Sigmoid colon (tissue), 7 donors: Measurements from ENCODE around the gene SHROOM4. TPM values are rescaled to one million over a fixed set of nuclear protein-coding genes. Genes with fewer than 3 reads are reported as not detected.

Experiments used
- DNase-seq: peaks from one replicate; pipeline ENCODE4 v3.0.0-alpha.2; 2019
- H3K27ac ChIP-seq, 4 donors: fragments of 200-600 bp; sonication (generic); one replicate each; pipeline ENCODE4 v1.5.1; 2016 to 2019; ENCODE audit warnings: mild to moderate bottlenecking in 1 of 4
- H3K27me3 ChIP-seq, 3 donors: fragments of 200-600 bp; sonication (generic); one replicate each; pipeline ENCODE4 v1.5.1; 2019; ENCODE audit warnings: mild to moderate bottlenecking in 1 of 3
- H3K36me3 ChIP-seq, 4 donors: fragments of 200-600 bp; sonication (generic); one replicate each; pipeline ENCODE4 v1.5.1; 2016 to 2019
- H3K4me1 ChIP-seq, 4 donors: fragments of 200-600 bp; sonication (generic); one replicate each; pipeline ENCODE4 v1.5.1; 2017 to 2019
- H3K4me3 ChIP-seq, 4 donors: fragments of 200-600 bp; sonication (generic); one replicate each; pipeline ENCODE4 v1.5.1; 2017 to 2019; ENCODE audit warnings: mild to moderate bottlenecking in 2 of 4, moderate library complexity in 1 of 4
- H3K9me3 ChIP-seq, 4 donors: fragments of 200-600 bp in 3 of 4; sonication (generic) in 3 of 4; one replicate each; pipeline versions ENCODE4 v1.5.1 to v1.6.1; 2013 to 2019
- EP300 ChIP-seq, 4 donors: sonication (generic); formaldehyde crosslinking; IDR thresholded peaks; one replicate each; pipeline ENCODE4 v1.6.1; 2017; ENCODE audit warnings: antibody characterized with exemption in 4 of 4
- POLR2A ChIP-seq, 2 donors: fragments of 450-650 bp; IDR thresholded peaks; one replicate each; pipeline ENCODE4 v1.6.1; 2016; ENCODE audit warnings: antibody characterized with exemption in 2 of 2, mild to moderate bottlenecking in 2 of 2, moderate library complexity in 2 of 2
- POLR2AphosphoS5 ChIP-seq, 4 donors: sonication (generic); formaldehyde crosslinking; IDR thresholded peaks; one replicate each; pipeline ENCODE4 v1.6.1; 2017; ENCODE audit warnings: antibody characterized with exemption in 4 of 4
- WGBS, 2 donors: extraction: QIAGEN DNeasy Blood & Tissue Kit; methylation state at CpG; one replicate each; pipeline ENCODE4 v1.1.7; 2013; 5-methylcytosine and 5-hydroxymethylcytosine counted together
- intact Hi-C: fragments of 100-400 bp; cut with DNase I; formaldehyde crosslinking; loops from one replicate; pipeline ENCODE4 v1.15.1; 2023
- polyA plus RNA-seq, 3 donors: library from polyadenylated mRNA; stranded (reverse); fragments of 200-250 nt; gene quantifications; one replicate each; pipeline ENCODE4 v1.2.3, GENCODE V29; 2013
- total RNA-seq, 4 donors: library from RNA; depleted of rRNA; stranded (reverse); fragments of >200 nt; gene quantifications; one replicate each; pipeline ENCODE4 v1.1.0, GENCODE V29; 2016
- TF ChIP-seq, protein P1 (sequence below), 4 experiments: fragments of 450-650 bp in 3 of 4; fragments of 200-600 bp in 1 of 4; IDR thresholded peaks; one replicate each; pipeline ENCODE4 v1.5.1; 2016 to 2019; ENCODE audit warnings: antibody characterized with exemption in 4 of 4, mild to moderate bottlenecking in 3 of 4, moderate library complexity in 2 of 4
- donor health status: healthy with polysubstance abuse.
- donor health status: Bipolar disorder and iron deficiency.
- donor health status: healthy.

Gene SHROOM4
- total and polyA plus RNA-seq, 7 donors = 0.46 to 6.1 (median 3.3) TPM; not detected in 1

DNA sequence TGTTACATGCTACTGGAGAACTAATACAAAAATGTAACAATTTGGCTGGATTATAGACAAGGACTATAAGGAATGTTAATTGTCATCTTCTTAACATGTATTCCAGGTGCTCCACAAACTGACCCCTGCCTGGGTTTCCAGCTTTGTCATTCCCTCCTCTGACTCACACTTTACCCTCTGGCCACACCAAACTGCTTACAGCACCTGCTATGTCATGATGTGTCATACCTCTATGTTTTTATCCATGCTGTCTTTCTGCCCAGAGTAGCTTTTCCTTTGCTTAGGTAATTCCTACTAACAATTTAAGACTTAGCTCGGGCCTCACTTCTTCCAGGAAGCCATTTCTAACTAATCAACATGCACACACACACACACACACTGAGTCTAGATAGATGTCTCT is 14.0 kb upstream of the SHROOM4 start:
- TF ChIP-seq POLR2AphosphoS5 (IDR thresholded peaks at IDR 0.05) (no peak), EP300 (IDR thresholded peaks at IDR 0.05) (no peak), POLR2A (IDR thresholded peaks at IDR 0.05) (no peak)
- TF ChIP-seq, protein P1, sequence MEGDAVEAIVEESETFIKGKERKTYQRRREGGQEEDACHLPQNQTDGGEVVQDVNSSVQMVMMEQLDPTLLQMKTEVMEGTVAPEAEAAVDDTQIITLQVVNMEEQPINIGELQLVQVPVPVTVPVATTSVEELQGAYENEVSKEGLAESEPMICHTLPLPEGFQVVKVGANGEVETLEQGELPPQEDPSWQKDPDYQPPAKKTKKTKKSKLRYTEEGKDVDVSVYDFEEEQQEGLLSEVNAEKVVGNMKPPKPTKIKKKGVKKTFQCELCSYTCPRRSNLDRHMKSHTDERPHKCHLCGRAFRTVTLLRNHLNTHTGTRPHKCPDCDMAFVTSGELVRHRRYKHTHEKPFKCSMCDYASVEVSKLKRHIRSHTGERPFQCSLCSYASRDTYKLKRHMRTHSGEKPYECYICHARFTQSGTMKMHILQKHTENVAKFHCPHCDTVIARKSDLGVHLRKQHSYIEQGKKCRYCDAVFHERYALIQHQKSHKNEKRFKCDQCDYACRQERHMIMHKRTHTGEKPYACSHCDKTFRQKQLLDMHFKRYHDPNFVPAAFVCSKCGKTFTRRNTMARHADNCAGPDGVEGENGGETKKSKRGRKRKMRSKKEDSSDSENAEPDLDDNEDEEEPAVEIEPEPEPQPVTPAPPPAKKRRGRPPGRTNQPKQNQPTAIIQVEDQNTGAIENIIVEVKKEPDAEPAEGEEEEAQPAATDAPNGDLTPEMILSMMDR (IDR thresholded peaks at IDR 0.05) = no peak

DNA sequence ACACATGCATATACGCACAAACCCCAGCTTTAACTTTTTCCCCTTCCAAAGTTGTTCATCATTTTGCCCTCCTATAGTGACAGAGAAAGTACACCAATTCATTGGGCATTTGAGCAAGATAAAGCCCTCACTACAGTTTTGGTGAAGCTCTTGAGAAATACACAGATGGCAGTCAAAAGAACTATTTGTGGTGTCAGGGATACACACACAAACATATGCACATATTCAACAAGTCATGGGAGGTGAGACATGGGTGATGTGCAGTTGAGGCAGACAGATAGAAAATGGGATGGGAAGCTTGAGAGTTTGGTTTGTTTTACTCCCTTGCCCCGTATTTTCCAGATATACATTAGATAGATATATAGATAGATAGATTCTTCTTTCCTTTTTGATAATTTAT is 11.8 kb upstream of the SHROOM4 start:
- intact Hi-C loops = no loop called here
- no peak for TF ChIP-seq POLR2A (IDR thresholded peaks at IDR 0.05)
- TF ChIP-seq POLR2AphosphoS5 (IDR thresholded peaks at IDR 0.05) = no peak
- TF ChIP-seq, protein P1 (IDR thresholded peaks at IDR 0.05) = no peak
- no peak for TF ChIP-seq EP300 (IDR thresholded peaks at IDR 0.05)
- Histone ChIP-seq H3K4me1 (no peaks in the 10 kb centered on the region), H3K27me3 (no peaks in the 10 kb centered on the region), H3K9me3 (no peaks in the 10 kb centered on the region), H3K36me3 (no peaks in the 10 kb centered on the region), H3K27ac (no peak overlapping the region), H3K4me3 (no peak overlapping the region)
- 85 to 88% methylated on average over 2 of the region's 2 CpGs for WGBS, 2 donors
- no peak for DNase-seq

More for the DNA sequence above, 14.0 kb upstream of the SHROOM4 start:
- Histone ChIP-seq H3K27ac (no peak overlapping the region), H3K36me3 (no peaks in the 10 kb centered on the region), H3K4me3 (no peak overlapping the region), H3K4me1 (no peaks in the 10 kb centered on the region), H3K9me3 (no peaks in the 10 kb centered on the region), H3K27me3 (no peaks in the 10 kb centered on the region)
- intact Hi-C loops = no loop called here
- 60 to 70% methylated on average over 1 of the region's 1 CpG for WGBS, 2 donors
- no peak for DNase-seq

DNA sequence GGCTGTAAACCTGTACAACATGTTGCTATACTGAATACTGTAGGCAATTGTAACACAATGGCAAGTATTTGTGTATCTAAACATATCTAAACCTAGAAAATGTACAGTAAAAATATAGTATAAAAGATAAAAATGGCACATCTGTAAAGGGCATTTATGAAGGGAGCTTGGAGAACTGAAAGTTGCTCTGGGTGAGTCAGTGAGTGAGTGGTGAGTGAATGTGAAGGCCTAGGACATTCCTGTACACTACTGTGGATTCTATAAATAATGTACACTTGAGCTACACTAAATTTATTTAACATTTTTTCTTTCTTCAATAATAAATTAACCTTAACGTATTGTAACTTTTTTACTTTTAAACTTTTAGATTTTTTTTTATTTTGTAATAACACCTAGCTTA is 5.0 kb upstream of the SHROOM4 start:
- WGBS, 2 donors = 89 to 92% methylated on average over 1 of the region's 1 CpG
- no peak for DNase-seq
- intact Hi-C loops = loop anchor here (10.0 kb wide), 1 partner anchor 1076 kb away; the partner anchor contains the start of gene MAGED1

DNA sequence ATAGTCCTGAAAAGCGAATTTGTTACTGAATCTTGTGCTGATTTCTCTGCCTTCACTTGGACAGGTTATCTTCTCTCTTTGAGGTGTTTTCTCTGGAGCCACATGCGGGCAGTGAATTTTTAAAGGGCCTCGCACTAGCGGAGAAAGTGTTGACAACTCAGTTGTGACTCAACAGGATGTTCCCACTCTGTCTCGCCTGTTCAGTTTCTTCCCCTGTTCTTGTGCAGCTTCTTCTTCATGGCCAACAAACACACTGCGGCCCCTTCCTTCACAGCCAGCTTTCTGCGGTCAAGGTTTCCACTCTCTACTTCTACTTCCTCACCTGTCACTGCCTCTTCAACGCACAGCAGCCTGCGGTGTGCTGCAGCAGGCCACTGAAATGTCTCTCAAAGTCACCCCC is 1.1 kb upstream of the SHROOM4 start:
- no peaks in the 10 kb centered on the region for H3K36me3 ChIP-seq
- H3K4me1 ChIP-seq = peaks cover 0 to 4% (median 0%) of the 10 kb centered on the region in 4 donors
- intact Hi-C loops = loop anchor here (10.0 kb wide), 1 partner anchor 1080 kb away; the partner anchor contains the start of gene MAGED1
- H3K4me3 ChIP-seq = no peak overlapping the region
- TF ChIP-seq, protein P1 (IDR thresholded peaks at IDR 0.05) = no peak
- TF ChIP-seq EP300 (IDR thresholded peaks at IDR 0.05) (no peak), POLR2AphosphoS5 (IDR thresholded peaks at IDR 0.05) (no peak), POLR2A (IDR thresholded peaks at IDR 0.05) (no peak)
- WGBS, 2 donors = 52 to 84% methylated on average over 9 of the region's 9 CpGs
- peak overlapping the region in 1 of 4 donors; percentile 14 for H3K27ac ChIP-seq
- no peaks in the 10 kb centered on the region for H3K9me3 ChIP-seq
- no peak for DNase-seq
- H3K27me3 ChIP-seq = no peaks in the 10 kb centered on the region

More for the DNA sequence above, 5.0 kb upstream of the SHROOM4 start:
- no peaks in the 10 kb centered on the region for H3K4me1 ChIP-seq
- no peaks in the 10 kb centered on the region for H3K9me3 ChIP-seq
- H3K36me3 ChIP-seq = no peaks in the 10 kb centered on the region
- no peaks in the 10 kb centered on the region for H3K27me3 ChIP-seq
- no peak overlapping the region for H3K4me3 ChIP-seq
- TF ChIP-seq POLR2A (IDR thresholded peaks at IDR 0.05) = no peak
- TF ChIP-seq EP300 (IDR thresholded peaks at IDR 0.05) = no peak
- TF ChIP-seq, protein P1 (IDR thresholded peaks at IDR 0.05) = no peak
- no peak for TF ChIP-seq POLR2AphosphoS5 (IDR thresholded peaks at IDR 0.05)
- H3K27ac ChIP-seq = no peak overlapping the region

DNA sequence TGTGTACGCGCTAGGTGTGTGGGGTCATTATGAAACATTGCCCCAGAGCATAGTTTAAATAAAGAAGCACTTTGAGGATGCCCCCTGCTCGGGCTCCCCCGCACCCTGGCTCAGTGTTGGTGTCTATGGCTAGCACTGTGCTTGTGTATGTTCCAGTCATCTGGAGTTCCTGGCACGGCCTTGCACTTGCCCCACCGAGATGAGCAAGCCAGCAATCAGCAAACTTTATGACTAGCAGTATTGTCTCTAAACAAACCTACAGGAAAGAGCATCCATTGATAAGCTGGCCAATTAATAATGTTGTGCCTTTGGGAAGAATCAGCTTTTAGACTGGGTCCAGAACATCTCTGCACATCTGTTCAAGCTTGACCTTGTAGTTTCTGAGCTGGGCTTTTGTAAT is 707 bp upstream of the SHROOM4 start:
- TF ChIP-seq POLR2AphosphoS5 (IDR thresholded peaks at IDR 0.05) (no peak), POLR2A (IDR thresholded peaks at IDR 0.05) (no peak), EP300 (IDR thresholded peaks at IDR 0.05) (no peak)
- TF ChIP-seq, protein P1 (IDR thresholded peaks at IDR 0.05) = no peak
- Histone ChIP-seq H3K36me3 (no peaks in the 10 kb centered on the region), H3K9me3 (no peaks in the 10 kb centered on the region), H3K27me3 (no peaks in the 10 kb centered on the region), H3K4me3 (peak overlapping the region in 3 of 4 donors; percentile 46 to 54 (median 48)), H3K27ac (peak overlapping the region; percentile 60 to 70 (median 64)), H3K4me1 (peaks cover 0 to 4% (median 0%) of the 10 kb centered on the region in 4 donors)
- no peak for DNase-seq
- 12 to 45% methylated on average over 6 of the region's 6 CpGs for WGBS, 2 donors
- intact Hi-C loops = loop anchor here (10.0 kb wide), 1 partner anchor 1080 kb away; the partner anchor contains the start of gene MAGED1
